Endothelial cell (in vitro differentiated cells): ENCODE data around the gene NUPR1. TPM values are rescaled to one million over a fixed set of nuclear protein-coding genes. Genes with fewer than 3 reads are reported as not detected.
"Not testable (repeated sequence)": the region's sequence is repeated elsewhere in the genome, so short reads cannot be mapped to it uniquely, and the experiment has no call there.

ENCODE experiments used
- DNase-seq: peaks from one replicate; pipeline ENCODE4 v3.0.0; 2021; ENCODE audit warnings: low spot score
- H3K27ac Mint-ChIP-seq: one replicate; pipeline ENCODE4 v1.8.0; 2021; ENCODE audit warnings: mixed read lengths, inconsistent platforms; ENCODE audit not compliant: unreplicated experiment
- H3K27me3 Mint-ChIP-seq: one replicate; pipeline ENCODE4 v1.8.0; 2021; ENCODE audit warnings: mild to moderate bottlenecking, moderate library complexity, mixed read lengths, inconsistent platforms; ENCODE audit not compliant: unreplicated experiment
- H3K36me3 Mint-ChIP-seq: one replicate; pipeline ENCODE4 v1.8.0; 2021; ENCODE audit warnings: mild to moderate bottlenecking, low read depth, mixed read lengths, inconsistent platforms; ENCODE audit not compliant: unreplicated experiment
- H3K4me1 Mint-ChIP-seq: one replicate; pipeline ENCODE4 v1.8.0; 2021; ENCODE audit warnings: mild to moderate bottlenecking, mixed read lengths, inconsistent platforms; ENCODE audit not compliant: unreplicated experiment
- H3K4me3 Mint-ChIP-seq: one replicate; pipeline ENCODE4 v1.8.0; 2021; ENCODE audit warnings: mild to moderate bottlenecking, mixed read lengths, inconsistent platforms; ENCODE audit not compliant: unreplicated experiment
- H3K9me3 Mint-ChIP-seq: one replicate; pipeline ENCODE4 v1.8.0; 2021; ENCODE audit warnings: mixed read lengths, inconsistent platforms; ENCODE audit not compliant: unreplicated experiment
- CTCF ChIP-seq: fragments of 200-600 bp; sonication (generic); IDR thresholded peaks from one replicate; pipeline ENCODE4 v1.5.0; 2021; ENCODE audit warnings: antibody characterized with exemption; ENCODE audit not compliant: unreplicated experiment
- total RNA-seq: library from RNA; stranded (reverse); fragmentation: NEBNext Ultra II Directional; extraction: Animal tissue kit (Norgen Biotek cat#: 25700); gene quantifications from one replicate; pipeline ENCODE4 v1.2.1, GENCODE V29; 2021; ENCODE audit not compliant: unreplicated experiment

The NUPR1 gene
- total RNA-seq, 1 donor from 2014 or later, result not detected

- Mint-ChIP-seq H3K9me3 (no peaks in the 10 kb centered on the region), H3K27me3 (peaks cover 3% of the 10 kb centered on the region), H3K36me3 (no peaks in the 10 kb centered on the region), H3K27ac (no peak overlapping the region), H3K4me1 (no peaks in the 10 kb centered on the region), H3K4me3 (no peak overlapping the region)
- no peak for TF ChIP-seq CTCF
- no peak for DNase-seq
Observed at GRCh38 chr16:28531777-28532744, 6.7 kb downstream of the NUPR1 start.

- Mint-ChIP-seq H3K27ac (no peak overlapping the region), H3K9me3 (no peaks in the 10 kb centered on the region), H3K4me1 (no peaks in the 10 kb centered on the region), H3K27me3 (peaks cover 3% of the 10 kb centered on the region), H3K36me3 (peaks cover 11% of the 10 kb centered on the region), H3K4me3 (no peak overlapping the region)
- TF ChIP-seq CTCF, result no peak
- no peak for DNase-seq
Observed at GRCh38 chr16:28529124-28529523, 9.7 kb downstream of the NUPR1 start.

- Mint-ChIP-seq H3K27ac (no peak overlapping the region), H3K4me3 (no peak overlapping the region), H3K27me3 (peaks cover 3% of the 10 kb centered on the region), H3K4me1 (no peaks in the 10 kb centered on the region), H3K9me3 (no peaks in the 10 kb centered on the region), H3K36me3 (peaks cover 11% of the 10 kb centered on the region)
- no peak for TF ChIP-seq CTCF
- DNase-seq, result no peak
Observed at GRCh38 chr16:28528463-28528867, 10.3 kb downstream of the NUPR1 start.

GRCh38 chr16:28527985-28528384 lies 10.8 kb downstream of the NUPR1 start:
- Mint-ChIP-seq H3K27ac (no peak overlapping the region), H3K36me3 (peaks cover 11% of the 10 kb centered on the region), H3K9me3 (no peaks in the 10 kb centered on the region), H3K27me3 (peaks cover 3% of the 10 kb centered on the region), H3K4me1 (no peaks in the 10 kb centered on the region), H3K4me3 (no peak overlapping the region)
- DNase-seq, result no peak
- no peak for TF ChIP-seq CTCF

- not testable (repeated sequence) for DNase-seq, H3K27me3 Mint-ChIP-seq, H3K27ac Mint-ChIP-seq, H3K4me3 Mint-ChIP-seq, H3K9me3 Mint-ChIP-seq, H3K4me1 Mint-ChIP-seq
- peaks cover 11% of the 10 kb centered on the region for H3K36me3 Mint-ChIP-seq
Observed at GRCh38 chr16:28527100-28527785, 11.5 kb downstream of the NUPR1 start.
